Gastroesophageal sphincter (tissue), 3 donors: ENCODE measurements around the gene MFAP2.

Experiments used
- CTCF ChIP-seq, 4 experiments: fragments of 200-600 bp in 2 of 4; fragments of 450-650 bp in 2 of 4; sonication (generic) in 1 of 4; IDR thresholded peaks; one replicate each; pipeline ENCODE4 v1.5.1; 2017 to 2019; ENCODE audit warnings: antibody characterized with exemption in 4 of 4, mild to moderate bottlenecking in 2 of 4, moderate library complexity in 2 of 4
- EP300 ChIP-seq: sonication (generic); formaldehyde crosslinking; IDR thresholded peaks from one replicate; pipeline ENCODE4 v1.6.1; 2017; ENCODE audit warnings: antibody characterized with exemption, mild to moderate bottlenecking
- POLR2A ChIP-seq, 2 donors: fragments of 450-650 bp; IDR thresholded peaks; one replicate each; pipeline ENCODE4 v1.6.1; 2017; ENCODE audit warnings: antibody characterized with exemption in 2 of 2, mild to moderate bottlenecking in 2 of 2, moderate library complexity in 1 of 2

GRCh38 chr1:16976966-16977365, 3.5 kb downstream of the MFAP2 start:
- TF ChIP-seq CTCF (IDR thresholded peaks at IDR 0.05) (no peak), POLR2A (IDR thresholded peaks at IDR 0.05) (no peak), EP300 (no peak)
